RWPE1 (cell line): ENCODE results near the gene ADAD2.

ENCODE experiments used
- CTCF ChIA-PET: fragments of 350-600 bp; sonication (Branson Sonifier 250); formaldehyde crosslinking; extraction: SDS; loops from one replicate; lab custom pipeline; 2021; lab: Yijun Ruan, JAX
- POLR2A ChIA-PET: fragments of 400-600 bp; formaldehyde crosslinking; extraction: SDS; loops from one replicate; lab custom pipeline; 2020; ENCODE audit warnings: antibody characterized with exemption; ENCODE audit not compliant: low non-redundant PET; lab: Yijun Ruan, JAX
- DNase-seq: peaks from one replicate; pipeline ENCODE4 v3.0.0; 2012; ENCODE audit warnings: low spot score
- H3K27ac ChIP-seq: fragments of 450-650 bp; 2 replicates; pipeline ENCODE4 v1.5.1; 2017
- CTCF ChIP-seq: fragments of 450-650 bp; conservative IDR thresholded peaks from 2 replicates; pipeline ENCODE4 v1.5.1; 2017; ENCODE audit warnings: low read depth, mild to moderate bottlenecking

ADAD2 gene

DNA sequence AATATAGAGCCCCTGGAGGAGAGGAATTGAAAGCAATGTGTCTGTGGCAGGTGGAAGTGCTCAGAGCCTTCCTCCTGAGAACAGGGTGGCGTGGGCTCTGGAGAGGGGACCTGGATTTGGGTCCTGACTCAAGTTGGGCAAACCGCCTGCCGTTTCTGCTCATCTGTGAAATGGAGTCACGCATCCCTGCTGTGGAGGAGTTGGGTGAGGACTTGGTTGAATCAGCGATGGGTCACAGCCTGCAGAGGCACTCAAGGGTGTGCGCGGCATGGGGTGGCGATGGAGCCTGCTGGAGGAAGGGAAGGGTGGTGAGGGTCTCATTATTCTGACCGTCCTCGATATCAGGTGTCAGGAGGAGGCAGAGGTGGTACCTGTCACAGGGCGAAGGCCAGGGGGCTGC lies 3.1 kb downstream of the ADAD2 start:
- no peak for TF ChIP-seq CTCF
- H3K27ac ChIP-seq = no peak overlapping the region
- CTCF ChIA-PET = no interaction called here
- POLR2A ChIA-PET = no interaction called here
- DNase-seq = no peak

GRCh38 chr16:84194470-84195200 lies 3.7 kb downstream of the ADAD2 start:
- POLR2A ChIA-PET = interaction anchor here (0.6 kb wide), 1 partner anchor 43 kb away, joined by 3 read pairs; no protein-coding TSS in a partner anchor

GRCh38 chr16:84195201-84196093 lies 4.5 kb downstream of the ADAD2 start:
- ChIA-PET POLR2A (interaction anchor here (0.6 kb wide), 1 partner anchor 42 kb away, joined by 3 read pairs; no protein-coding TSS in a partner anchor), CTCF (interaction anchor here (0.6 to 2.8 kb wide), 2 partner anchors 9 to 80 kb away, joined by 3 to 15 read pairs; partner anchors contain the start of gene TAF1C)
- no peak for TF ChIP-seq CTCF
- DNase-seq = no peak
- no peak overlapping the region for H3K27ac ChIP-seq

More at GRCh38 chr16:84194470-84195200, 3.7 kb downstream of the ADAD2 start:
- CTCF ChIA-PET = interaction anchor here (2.8 kb wide), 1 partner anchor 8 kb away, joined by 15 read pairs; the partner anchor contains the start of gene TAF1C
- TF ChIP-seq CTCF = no peak
- H3K27ac ChIP-seq = no peak overlapping the region
- no peak for DNase-seq

- POLR2A ChIA-PET = no interaction called here
- DNase-seq = no peak
- CTCF ChIA-PET = interaction anchor here (0.6 to 2.8 kb wide), 3 partner anchors 9 to 288 kb away, joined by 3 to 15 read pairs (median 3); partner anchors contain the start of gene TAF1C
- no peak overlapping the region for H3K27ac ChIP-seq
- TF ChIP-seq CTCF = no peak
These were observed 5.1 kb downstream of the ADAD2 start for GRCh38 chr16:84196101-84196500.

- peak overlapping the region; percentile 6; the same call in 1 of the 2 replicates for H3K27ac ChIP-seq
- DNase-seq = peak; percentile 62
- ChIA-PET POLR2A (no interaction called here), CTCF (interaction anchor here (0.7 to 2.8 kb wide), 2 partner anchors 10 to 287 kb away, joined by 3 to 15 read pairs; partner anchors contain the start of gene TAF1C)
- no peak for TF ChIP-seq CTCF
These were observed 5.9 kb downstream of the ADAD2 start for GRCh38 chr16:84196727-84197394.
